B cell (primary cell): Measurements from ENCODE around the gene XNDC1N.

Experiments
- EZH2 ChIP-seq: IDR thresholded peaks from 2 replicates; pipeline ENCODE4 v1.6.1; 2012; ENCODE audit warnings: borderline replicate concordance, low read depth, mild to moderate bottlenecking, moderate library complexity, low read length; ENCODE audit not compliant: insufficient read depth, poor library complexity, severe bottlenecking
- TF ChIP-seq, protein P1 (sequence below): fragments of 200-600 bp; IDR thresholded peaks from one replicate; pipeline ENCODE4 v1.8.0; 2022; ENCODE audit warnings: antibody characterized with exemption, mild to moderate bottlenecking

DNA sequence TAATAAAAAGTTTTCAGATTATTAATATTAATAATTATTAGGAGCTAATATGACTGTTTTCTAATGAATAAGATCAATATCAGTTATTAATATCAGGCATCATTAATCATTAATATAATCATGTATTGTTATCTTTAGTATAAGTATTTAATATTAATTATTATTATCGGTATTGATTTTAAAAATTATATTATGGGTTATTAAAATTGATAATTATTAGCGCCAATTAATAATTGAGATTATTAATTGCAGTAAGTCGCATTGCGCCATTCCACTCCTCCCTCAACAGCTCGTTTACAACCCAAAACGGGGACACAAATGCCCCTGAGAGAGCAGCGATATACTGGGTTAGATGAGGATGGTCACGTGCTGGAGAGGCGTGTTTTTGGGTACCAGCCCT, 20.2 kb downstream of the XNDC1N start:
- TF ChIP-seq, protein P1, sequence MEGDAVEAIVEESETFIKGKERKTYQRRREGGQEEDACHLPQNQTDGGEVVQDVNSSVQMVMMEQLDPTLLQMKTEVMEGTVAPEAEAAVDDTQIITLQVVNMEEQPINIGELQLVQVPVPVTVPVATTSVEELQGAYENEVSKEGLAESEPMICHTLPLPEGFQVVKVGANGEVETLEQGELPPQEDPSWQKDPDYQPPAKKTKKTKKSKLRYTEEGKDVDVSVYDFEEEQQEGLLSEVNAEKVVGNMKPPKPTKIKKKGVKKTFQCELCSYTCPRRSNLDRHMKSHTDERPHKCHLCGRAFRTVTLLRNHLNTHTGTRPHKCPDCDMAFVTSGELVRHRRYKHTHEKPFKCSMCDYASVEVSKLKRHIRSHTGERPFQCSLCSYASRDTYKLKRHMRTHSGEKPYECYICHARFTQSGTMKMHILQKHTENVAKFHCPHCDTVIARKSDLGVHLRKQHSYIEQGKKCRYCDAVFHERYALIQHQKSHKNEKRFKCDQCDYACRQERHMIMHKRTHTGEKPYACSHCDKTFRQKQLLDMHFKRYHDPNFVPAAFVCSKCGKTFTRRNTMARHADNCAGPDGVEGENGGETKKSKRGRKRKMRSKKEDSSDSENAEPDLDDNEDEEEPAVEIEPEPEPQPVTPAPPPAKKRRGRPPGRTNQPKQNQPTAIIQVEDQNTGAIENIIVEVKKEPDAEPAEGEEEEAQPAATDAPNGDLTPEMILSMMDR = no peak
- TF ChIP-seq EZH2 = no peak
